ENCODE measurements around the gene GATAD2A. TPM values are rescaled to one million over a fixed set of nuclear protein-coding genes. Genes with fewer than 3 reads are reported as not detected.

Gene GATAD2A
- total and polyA plus RNA-seq, 8 donors, result 9.3 to 119 (median 20.2) TPM

GRCh38 chr19:19459073-19459472 lies 53.6 kb downstream of the GATAD2A start:
- peaks cover 61 to 95% (median 71%) of the 10 kb centered on the region in 4 donors for H3K4me1 ChIP-seq
- H3K9me3 ChIP-seq, result no peaks in the 10 kb centered on the region
- H3K4me3 ChIP-seq, result no peak overlapping the region
- no peak for DNase-seq
- intact Hi-C loops (cut with DNase I; ENCODE audit: low total_unique reads), result no loop called here
- TF ChIP-seq EP300 (IDR thresholded peaks at IDR 0.05) (no peak), POLR2AphosphoS5 (IDR thresholded peaks at IDR 0.05) (no peak), POLR2A (IDR thresholded peaks at IDR 0.05) (no peak)
- TF ChIP-seq, protein P1, sequence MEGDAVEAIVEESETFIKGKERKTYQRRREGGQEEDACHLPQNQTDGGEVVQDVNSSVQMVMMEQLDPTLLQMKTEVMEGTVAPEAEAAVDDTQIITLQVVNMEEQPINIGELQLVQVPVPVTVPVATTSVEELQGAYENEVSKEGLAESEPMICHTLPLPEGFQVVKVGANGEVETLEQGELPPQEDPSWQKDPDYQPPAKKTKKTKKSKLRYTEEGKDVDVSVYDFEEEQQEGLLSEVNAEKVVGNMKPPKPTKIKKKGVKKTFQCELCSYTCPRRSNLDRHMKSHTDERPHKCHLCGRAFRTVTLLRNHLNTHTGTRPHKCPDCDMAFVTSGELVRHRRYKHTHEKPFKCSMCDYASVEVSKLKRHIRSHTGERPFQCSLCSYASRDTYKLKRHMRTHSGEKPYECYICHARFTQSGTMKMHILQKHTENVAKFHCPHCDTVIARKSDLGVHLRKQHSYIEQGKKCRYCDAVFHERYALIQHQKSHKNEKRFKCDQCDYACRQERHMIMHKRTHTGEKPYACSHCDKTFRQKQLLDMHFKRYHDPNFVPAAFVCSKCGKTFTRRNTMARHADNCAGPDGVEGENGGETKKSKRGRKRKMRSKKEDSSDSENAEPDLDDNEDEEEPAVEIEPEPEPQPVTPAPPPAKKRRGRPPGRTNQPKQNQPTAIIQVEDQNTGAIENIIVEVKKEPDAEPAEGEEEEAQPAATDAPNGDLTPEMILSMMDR (IDR thresholded peaks at IDR 0.05), result no peak
- H3K36me3 ChIP-seq, result peaks cover 0 to 4% (median 0%) of the 10 kb centered on the region in 4 donors
- H3K27ac ChIP-seq, result peak overlapping the region in 4 of 5 donors; percentile 73 to 90 (median 80)
- H3K27me3 ChIP-seq, result no peaks in the 10 kb centered on the region

DNA sequence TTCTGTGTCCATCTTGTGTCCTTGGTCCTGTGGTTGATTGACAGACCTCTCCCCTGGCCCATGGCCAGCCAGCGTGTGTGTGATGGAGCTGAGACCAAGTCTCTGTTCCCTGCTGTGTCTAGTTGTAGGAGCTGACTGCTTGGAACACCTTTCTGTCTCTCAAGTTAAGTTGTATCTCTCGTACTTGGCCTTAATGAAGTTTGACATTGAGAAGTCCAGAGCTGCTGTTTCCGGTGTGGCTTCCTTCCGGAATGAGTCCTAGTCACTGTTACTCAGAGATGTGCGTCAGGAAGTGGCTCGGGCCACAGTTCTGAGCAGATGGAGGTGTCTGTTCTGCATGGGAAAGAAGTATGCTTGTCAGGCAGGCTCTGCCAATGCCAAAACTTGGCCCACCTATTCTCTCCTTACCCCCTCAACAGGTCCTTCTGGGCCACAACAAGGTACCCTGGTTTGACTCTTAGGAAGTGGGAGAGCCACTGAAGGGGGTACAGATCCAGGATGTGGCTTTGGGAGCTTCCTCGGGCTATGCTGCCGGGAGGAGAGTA lies 54.3 kb downstream of the GATAD2A start:
- H3K27ac ChIP-seq, result peak overlapping the region; percentile 47 to 90 (median 79)
- DNase-seq, result peak; percentile 41 to 58
- WGBS, 5 donors, result 40 to 59% (median 48%) methylated on average over 8 of the region's 8 CpGs
- H3K27me3 ChIP-seq, result no peaks in the 10 kb centered on the region
- peak in 1 of 3 donors; percentile 36 for TF ChIP-seq POLR2AphosphoS5 (IDR thresholded peaks at IDR 0.05)
- TF ChIP-seq, protein P1 (IDR thresholded peaks at IDR 0.05), result no peak
- H3K36me3 ChIP-seq, result peaks cover 0 to 4% (median 0%) of the 10 kb centered on the region in 4 donors
- peak overlapping the region in 2 of 4 donors; percentile 19 to 22 for H3K4me3 ChIP-seq
- intact Hi-C loops (cut with DNase I; ENCODE audit: low total_unique reads), result no loop called here
- no peaks in the 10 kb centered on the region for H3K9me3 ChIP-seq
- peaks cover 68 to 95% (median 78%) of the 10 kb centered on the region in 4 donors for H3K4me1 ChIP-seq

- no peaks in the 10 kb centered on the region for H3K9me3 ChIP-seq
- no peaks in the 10 kb centered on the region for H3K27me3 ChIP-seq
- WGBS, 5 donors, result 49 to 75% (median 70%) methylated on average over 9 to 10 of the region's 10 CpGs
- H3K27ac ChIP-seq, result peak overlapping the region; percentile 47 to 90 (median 79)
- H3K36me3 ChIP-seq, result peaks cover under 1 to 6% (median 3%) of the 10 kb centered on the region in 4 donors
- peaks cover 70 to 95% (median 83%) of the 10 kb centered on the region in 4 donors for H3K4me1 ChIP-seq
- H3K4me3 ChIP-seq, result peak overlapping the region; percentile 4 to 22 (median 15)
- no peak for DNase-seq
- TF ChIP-seq, protein P1 (IDR thresholded peaks at IDR 0.05), result no peak
- intact Hi-C loops (cut with DNase I; ENCODE audit: low total_unique reads), result no loop called here
Observed at GRCh38 chr19:19460258-19460731, 54.8 kb downstream of the GATAD2A start.

DNA sequence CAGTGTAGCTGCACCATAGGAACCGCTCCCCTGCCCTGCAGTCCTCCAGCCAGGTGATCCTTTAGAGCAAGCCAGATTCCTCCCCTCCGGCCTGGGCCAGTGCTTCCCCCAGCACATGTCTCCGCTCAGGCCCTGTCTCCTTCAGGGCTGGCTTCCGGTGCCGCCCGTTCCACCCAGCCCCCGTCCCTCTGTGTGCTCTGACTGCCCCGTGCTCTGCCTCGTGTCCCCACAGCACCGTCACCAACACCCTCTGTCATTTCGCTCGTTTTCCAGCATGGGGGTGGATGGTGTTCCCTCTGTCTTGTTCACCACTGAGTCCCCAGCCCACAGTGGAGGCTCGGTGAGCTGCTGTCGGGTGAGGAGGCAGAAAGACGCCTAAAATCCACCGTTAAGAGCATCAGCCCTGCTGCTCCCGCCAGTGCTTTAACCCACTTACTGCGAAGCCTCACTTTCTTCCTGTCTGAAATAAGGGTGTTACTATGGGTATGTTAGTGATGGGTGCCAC lies 55.3 kb downstream of the GATAD2A start:
- peak overlapping the region; percentile 47 to 90 (median 79) for H3K27ac ChIP-seq
- intact Hi-C loops (cut with DNase I; ENCODE audit: low total_unique reads), result no loop called here
- WGBS, 5 donors, result 20 to 45% (median 31%) methylated on average over 17 to 18 of the region's 18 CpGs
- peak; percentile 40 to 82 for DNase-seq
- peaks cover 6 to 11% (median 8%) of the 10 kb centered on the region in 4 donors for H3K36me3 ChIP-seq
- TF ChIP-seq POLR2AphosphoS5 (IDR thresholded peaks at IDR 0.05) (peak in 1 of 3 donors; percentile 44), POLR2A (IDR thresholded peaks at IDR 0.05) (no peak), EP300 (IDR thresholded peaks at IDR 0.05) (no peak)
- TF ChIP-seq, protein P1 (IDR thresholded peaks at IDR 0.05), result no peak
- H3K27me3 ChIP-seq, result no peaks in the 10 kb centered on the region
- H3K9me3 ChIP-seq, result no peaks in the 10 kb centered on the region
- H3K4me3 ChIP-seq, result peak overlapping the region; percentile 4 to 22 (median 15)
- H3K4me1 ChIP-seq, result peaks cover 70 to 98% (median 86%) of the 10 kb centered on the region in 4 donors

Measured in stomach (tissue), 9 donors.